Ovary (tissue), 3 donors: ENCODE data around the gene F8.

Experiments
- EP300 ChIP-seq: sonication (generic); formaldehyde crosslinking; IDR thresholded peaks from one replicate; pipeline ENCODE4 v1.6.1; 2017; ENCODE audit warnings: antibody characterized with exemption
- POLR2A ChIP-seq: fragments of 450-650 bp; IDR thresholded peaks from one replicate; pipeline ENCODE4 v1.6.1; 2017; ENCODE audit warnings: antibody characterized with exemption, mild to moderate bottlenecking, moderate library complexity
- TF ChIP-seq, protein P1 (sequence below), 3 donors: fragments of 450-650 bp in 2 of 3; fragments of 200-600 bp in 1 of 3; IDR thresholded peaks; one replicate each; pipeline versions ENCODE4 v1.5.1 to v1.8.0; 2016 to 2022; ENCODE audit warnings: antibody characterized with exemption in 3 of 3, mild to moderate bottlenecking in 1 of 3
- donor health status: DM: no; HTN: no; CAD: no.

GRCh38 chrX:154902408-154902807 lies 120.1 kb downstream of the F8 start:
- TF ChIP-seq, protein P1, sequence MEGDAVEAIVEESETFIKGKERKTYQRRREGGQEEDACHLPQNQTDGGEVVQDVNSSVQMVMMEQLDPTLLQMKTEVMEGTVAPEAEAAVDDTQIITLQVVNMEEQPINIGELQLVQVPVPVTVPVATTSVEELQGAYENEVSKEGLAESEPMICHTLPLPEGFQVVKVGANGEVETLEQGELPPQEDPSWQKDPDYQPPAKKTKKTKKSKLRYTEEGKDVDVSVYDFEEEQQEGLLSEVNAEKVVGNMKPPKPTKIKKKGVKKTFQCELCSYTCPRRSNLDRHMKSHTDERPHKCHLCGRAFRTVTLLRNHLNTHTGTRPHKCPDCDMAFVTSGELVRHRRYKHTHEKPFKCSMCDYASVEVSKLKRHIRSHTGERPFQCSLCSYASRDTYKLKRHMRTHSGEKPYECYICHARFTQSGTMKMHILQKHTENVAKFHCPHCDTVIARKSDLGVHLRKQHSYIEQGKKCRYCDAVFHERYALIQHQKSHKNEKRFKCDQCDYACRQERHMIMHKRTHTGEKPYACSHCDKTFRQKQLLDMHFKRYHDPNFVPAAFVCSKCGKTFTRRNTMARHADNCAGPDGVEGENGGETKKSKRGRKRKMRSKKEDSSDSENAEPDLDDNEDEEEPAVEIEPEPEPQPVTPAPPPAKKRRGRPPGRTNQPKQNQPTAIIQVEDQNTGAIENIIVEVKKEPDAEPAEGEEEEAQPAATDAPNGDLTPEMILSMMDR (IDR thresholded peaks at IDR 0.05) = no peak
- TF ChIP-seq EP300 = no peak
- no peak for TF ChIP-seq POLR2A
